Measurements from ENCODE around the gene RBX1.

Gene RBX1

DNA sequence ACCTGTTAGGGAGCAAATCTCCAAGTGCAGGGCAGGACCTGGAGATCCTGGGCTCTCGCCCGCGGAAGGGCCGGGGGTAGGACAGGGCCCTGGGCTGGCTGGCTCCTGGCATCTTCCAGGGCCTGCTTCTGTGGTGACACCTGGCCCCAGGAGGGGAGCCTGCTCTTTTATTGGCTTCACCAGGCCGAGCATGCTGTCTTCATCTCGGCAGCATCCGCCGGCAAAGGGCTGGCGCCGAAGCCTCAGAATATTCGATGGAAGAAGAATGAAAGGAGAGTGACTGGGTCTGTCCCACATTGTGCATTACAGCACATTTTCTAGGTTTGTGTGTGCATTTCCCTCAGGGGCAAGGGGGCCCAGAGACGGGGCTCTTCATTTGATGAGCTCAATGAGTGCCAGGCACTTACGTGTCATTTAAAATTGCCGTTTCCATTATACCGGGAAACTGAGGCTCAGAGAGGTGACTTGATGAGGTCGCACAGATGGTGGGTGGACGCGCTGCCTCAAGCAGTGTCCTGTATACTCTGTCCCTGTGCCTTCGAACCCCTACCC lies 70.0 kb downstream of the RBX1 start:
- Histone ChIP-seq H3K4me1 (peaks cover 26% of the 10 kb centered on the region), H3K27me3 (no peaks in the 10 kb centered on the region), H3K9ac (peak overlapping the region; percentile 93), H3K9me3 (no peaks in the 10 kb centered on the region), H3K36me3 (no peaks in the 10 kb centered on the region), H3K4me2 (peak overlapping the region; percentile 97), H4K20me1 (no peaks in the 10 kb centered on the region), H3K27ac (peak overlapping the region; percentile 97), H3K4me3 (peak overlapping the region; percentile 73)
- no peak for TF ChIP-seq Cebpa-rat (IDR thresholded peaks at IDR 0.05)

- Histone ChIP-seq H3K9me3 (no peaks in the 10 kb centered on the region), H3K27me3 (no peaks in the 10 kb centered on the region), H3K4me3 (peak overlapping the region; percentile 73), H3K4me1 (peaks cover 26% of the 10 kb centered on the region), H4K20me1 (no peaks in the 10 kb centered on the region), H3K4me2 (peak overlapping the region; percentile 97), H3K36me3 (no peaks in the 10 kb centered on the region), H3K9ac (peak overlapping the region; percentile 93), H3K27ac (peak overlapping the region; percentile 97)
- TF ChIP-seq Cebpa-rat (IDR thresholded peaks at IDR 0.05), result no peak
These were observed 70.7 kb downstream of the RBX1 start for GRCh38 chr22:41021613-41022454.

GRCh38 chr22:41022470-41023298 lies 71.5 kb downstream of the RBX1 start:
- H3K4me1 ChIP-seq, result peaks cover 26% of the 10 kb centered on the region
- H3K9ac ChIP-seq, result peak overlapping the region; percentile 93
- H3K4me2 ChIP-seq, result peak overlapping the region; percentile 97
- no peak for TF ChIP-seq Cebpa-rat (IDR thresholded peaks at IDR 0.05)
- H3K36me3 ChIP-seq, result no peaks in the 10 kb centered on the region
- no peaks in the 10 kb centered on the region for H3K27me3 ChIP-seq
- peak overlapping the region; percentile 73 for H3K4me3 ChIP-seq
- no peaks in the 10 kb centered on the region for H3K9me3 ChIP-seq
- no peaks in the 10 kb centered on the region for H4K20me1 ChIP-seq
- H3K27ac ChIP-seq, result peak overlapping the region; percentile 97
